HEK293T (cell line): ENCODE measurements around the gene RGS14.

Source experiments
- BHLHE40 ChIP-seq: fragments of 450-650 bp; IDR thresholded peaks from 2 replicates; pipeline ENCODE4 v1.6.1; 2016; ENCODE audit warnings: mild to moderate bottlenecking, moderate library complexity, borderline replicate concordance
- CTBP1 ChIP-seq: fragments of 450-650 bp; IDR thresholded peaks from 2 replicates; pipeline ENCODE4 v1.6.1; 2016; ENCODE audit warnings: borderline replicate concordance
- FOXA1 ChIP-seq: fragments of 450-650 bp; IDR thresholded peaks from 2 replicates; pipeline ENCODE4 v1.6.1; 2016; ENCODE audit warnings: mild to moderate bottlenecking
- PKNOX1 ChIP-seq: fragments of 450-650 bp; IDR thresholded peaks from 2 replicates; pipeline ENCODE4 v1.6.1; 2016
- SUZ12 ChIP-seq: fragments of 450-650 bp; IDR thresholded peaks from 2 replicates; pipeline ENCODE4 v1.6.1; 2016; ENCODE audit warnings: mild to moderate bottlenecking

GRCh38 chr5:177392765-177393164 is 35.0 kb downstream of the RGS14 start:
- TF ChIP-seq CTBP1 (no peak), BHLHE40 (no peak), FOXA1 (no peak), PKNOX1 (no peak), SUZ12 (no peak)
